ENCODE results near the gene WFIKKN2. TPM values are rescaled to one million over a fixed set of nuclear protein-coding genes. Genes with fewer than 3 reads are reported as not detected.

Gene WFIKKN2
- total RNA-seq, 2 experiments from 2014 or later, result not detected

DNA sequence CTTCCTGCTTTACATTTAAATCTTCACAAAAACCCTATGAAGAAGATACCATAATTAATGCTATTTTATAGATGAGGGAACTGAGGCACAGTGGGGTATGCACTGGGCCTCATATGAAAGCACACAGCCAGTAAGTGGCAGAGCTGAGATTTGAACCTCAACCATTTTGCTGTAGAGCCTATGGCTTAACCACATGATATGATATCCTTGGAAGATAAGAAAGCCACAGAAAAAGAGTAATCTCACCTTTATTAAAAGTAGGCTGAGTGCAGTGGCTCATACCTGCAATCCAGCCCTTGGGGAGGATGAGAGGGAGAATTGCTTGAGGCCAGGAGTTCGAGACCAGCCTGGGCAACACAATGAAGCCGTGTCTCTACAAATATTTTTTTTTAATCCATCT is 45.8 kb downstream of the WFIKKN2 start:
- Histone ChIP-seq H4K20me1 (ENCODE audit: insufficient read depth, low read length) (no peaks in the 10 kb centered on the region), H3K4me1 (ENCODE audit: insufficient read depth, low read length, poor library complexity, severe bottlenecking) (peaks cover 6% of the 10 kb centered on the region), H3K79me2 (ENCODE audit: insufficient read depth, low read depth, low read length) (no peaks in the 10 kb centered on the region), H3K36me3 (ENCODE audit: insufficient read depth, low read length) (no peaks in the 10 kb centered on the region), H3K4me2 (ENCODE audit: low read length) (no peak overlapping the region), H3K9me2 (ENCODE audit: insufficient read depth, low read length) (no peaks in the 10 kb centered on the region), H2AFZ (ENCODE audit: low read length) (no peak overlapping the region), H3K4me3 (ENCODE audit: low read depth, low read length, poor library complexity, severe bottlenecking) (no peak overlapping the region), H3K27ac (ENCODE audit: low read depth, low read length, poor library complexity, severe bottlenecking) (no peak overlapping the region), H3K9me3 (ENCODE audit: low read length) (no peaks in the 10 kb centered on the region; the same call in 1 of the 2 replicates)
- DNase-seq (ENCODE audit: low spot score), result no peak
- no peak for TF ChIP-seq EZH2phosphoT487 (IDR thresholded peaks at IDR 0.05; ENCODE audit: borderline replicate concordance, low read depth, low read length)
- TF ChIP-seq, protein P1, sequence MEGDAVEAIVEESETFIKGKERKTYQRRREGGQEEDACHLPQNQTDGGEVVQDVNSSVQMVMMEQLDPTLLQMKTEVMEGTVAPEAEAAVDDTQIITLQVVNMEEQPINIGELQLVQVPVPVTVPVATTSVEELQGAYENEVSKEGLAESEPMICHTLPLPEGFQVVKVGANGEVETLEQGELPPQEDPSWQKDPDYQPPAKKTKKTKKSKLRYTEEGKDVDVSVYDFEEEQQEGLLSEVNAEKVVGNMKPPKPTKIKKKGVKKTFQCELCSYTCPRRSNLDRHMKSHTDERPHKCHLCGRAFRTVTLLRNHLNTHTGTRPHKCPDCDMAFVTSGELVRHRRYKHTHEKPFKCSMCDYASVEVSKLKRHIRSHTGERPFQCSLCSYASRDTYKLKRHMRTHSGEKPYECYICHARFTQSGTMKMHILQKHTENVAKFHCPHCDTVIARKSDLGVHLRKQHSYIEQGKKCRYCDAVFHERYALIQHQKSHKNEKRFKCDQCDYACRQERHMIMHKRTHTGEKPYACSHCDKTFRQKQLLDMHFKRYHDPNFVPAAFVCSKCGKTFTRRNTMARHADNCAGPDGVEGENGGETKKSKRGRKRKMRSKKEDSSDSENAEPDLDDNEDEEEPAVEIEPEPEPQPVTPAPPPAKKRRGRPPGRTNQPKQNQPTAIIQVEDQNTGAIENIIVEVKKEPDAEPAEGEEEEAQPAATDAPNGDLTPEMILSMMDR (conservative IDR thresholded peaks at IDR 0.05; ENCODE audit: low read length), result no peak
- POLR2A ChIA-PET, result no interaction called here
- CTCF ChIA-PET (ENCODE audit: unreplicated experiment), result interaction anchor here (0.7 kb wide), 1 partner anchor 16 kb away, joined by 3 read pairs; no protein-coding TSS in a partner anchor
- intact Hi-C loops (cut with micrococcal nuclease; ENCODE audit: unreplicated experiment), result no loop called here
- no TSS peak for BruUV-seq (replicated peaks)

DNA sequence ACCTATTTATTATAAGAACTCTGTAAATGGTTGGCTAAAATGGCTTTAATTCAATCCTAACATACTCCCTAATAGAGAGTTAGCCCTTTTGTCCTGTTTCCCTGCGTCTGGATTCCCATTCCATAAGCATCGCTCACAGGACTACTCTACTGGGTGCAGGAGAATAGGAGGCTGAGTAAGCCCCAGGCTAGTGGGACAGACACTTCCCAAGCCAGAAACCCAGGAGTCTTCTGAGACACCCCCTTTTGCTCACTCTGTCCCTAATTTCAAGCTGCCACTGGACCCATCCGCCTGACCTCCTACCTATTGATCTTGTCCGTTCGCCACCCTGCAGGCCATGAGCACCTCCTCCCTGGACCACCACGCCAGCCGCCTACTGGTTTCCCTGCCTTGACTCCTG is 47.5 kb downstream of the WFIKKN2 start:
- peaks cover 6% of the 10 kb centered on the region for H3K4me1 ChIP-seq (ENCODE audit: insufficient read depth, low read length, poor library complexity, severe bottlenecking)
- H3K79me2 ChIP-seq (ENCODE audit: insufficient read depth, low read depth, low read length), result no peaks in the 10 kb centered on the region
- no peak overlapping the region for H3K4me3 ChIP-seq (ENCODE audit: low read depth, low read length, poor library complexity, severe bottlenecking)
- TF ChIP-seq, protein P1 (conservative IDR thresholded peaks at IDR 0.05; ENCODE audit: low read length), result no peak
- TF ChIP-seq EZH2phosphoT487 (IDR thresholded peaks at IDR 0.05; ENCODE audit: borderline replicate concordance, low read depth, low read length), result no peak
- no peak for DNase-seq (ENCODE audit: low spot score)
- H3K9me2 ChIP-seq (ENCODE audit: insufficient read depth, low read length), result no peaks in the 10 kb centered on the region
- H3K27ac ChIP-seq (ENCODE audit: low read depth, low read length, poor library complexity, severe bottlenecking), result no peak overlapping the region
- no peaks in the 10 kb centered on the region for H3K36me3 ChIP-seq (ENCODE audit: insufficient read depth, low read length)
- no peaks in the 10 kb centered on the region for H4K20me1 ChIP-seq (ENCODE audit: insufficient read depth, low read length)
- no TSS peak for BruUV-seq (replicated peaks)
- H2AFZ ChIP-seq (ENCODE audit: low read length), result no peak overlapping the region
- intact Hi-C loops (cut with micrococcal nuclease; ENCODE audit: unreplicated experiment), result no loop called here
- CTCF ChIA-PET (ENCODE audit: unreplicated experiment), result no interaction called here
- POLR2A ChIA-PET, result no interaction called here
- no peaks in the 10 kb centered on the region; the same call in 1 of the 2 replicates for H3K9me3 ChIP-seq (ENCODE audit: low read length)
- no peak overlapping the region for H3K4me2 ChIP-seq (ENCODE audit: low read length)

DNA sequence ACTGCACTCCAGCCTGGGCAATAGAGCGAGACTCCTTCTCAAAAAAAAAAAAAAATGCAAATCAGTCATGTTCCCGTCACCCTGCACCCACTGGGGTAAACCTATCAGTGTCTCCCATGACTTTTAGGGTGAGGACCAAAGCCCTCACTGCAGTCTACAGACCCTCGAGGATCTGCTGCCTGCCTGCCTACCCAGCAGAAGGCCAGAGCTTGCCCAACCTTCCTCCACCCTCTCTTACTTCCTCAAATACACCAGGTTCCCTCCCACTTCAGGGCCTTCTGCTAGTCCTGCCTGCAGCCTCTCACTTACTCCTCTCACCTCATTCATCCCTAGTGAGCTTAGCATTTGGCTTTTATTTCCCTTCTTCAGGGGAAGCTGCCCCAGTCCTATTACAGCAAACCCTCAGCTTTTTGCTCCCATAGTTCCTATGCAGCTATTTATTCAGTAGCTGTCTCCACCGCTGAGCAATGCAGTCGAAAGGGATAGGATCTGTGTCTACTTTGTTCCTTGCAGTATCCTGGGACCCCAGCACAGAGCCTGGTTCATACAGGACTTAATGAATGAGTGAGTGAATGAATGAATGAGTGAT is 48.6 kb downstream of the WFIKKN2 start:
- DNase-seq (ENCODE audit: low spot score), result peak; percentile 37
- H2AFZ ChIP-seq (ENCODE audit: low read length), result peak overlapping the region; percentile 60; the same call in 1 of the 2 replicates
- H3K36me3 ChIP-seq (ENCODE audit: insufficient read depth, low read length), result no peaks in the 10 kb centered on the region
- ChIA-PET POLR2A (interaction anchor here (0.6 to 1.5 kb wide), 3 partner anchors 9 to 354 kb away, joined by 3 to 4 read pairs (median 4); no protein-coding TSS in a partner anchor), CTCF (ENCODE audit: unreplicated experiment) (no interaction called here)
- no peak overlapping the region for H3K4me3 ChIP-seq (ENCODE audit: low read depth, low read length, poor library complexity, severe bottlenecking)
- no peaks in the 10 kb centered on the region for H3K9me2 ChIP-seq (ENCODE audit: insufficient read depth, low read length)
- no peak overlapping the region for H3K4me2 ChIP-seq (ENCODE audit: low read length)
- TF ChIP-seq EZH2phosphoT487 (IDR thresholded peaks at IDR 0.05; ENCODE audit: borderline replicate concordance, low read depth, low read length), result no peak
- TF ChIP-seq, protein P1 (conservative IDR thresholded peaks at IDR 0.05; ENCODE audit: low read length), result no peak
- no peaks in the 10 kb centered on the region for H3K79me2 ChIP-seq (ENCODE audit: insufficient read depth, low read depth, low read length)
- no TSS peak for BruUV-seq (replicated peaks)
- no peak overlapping the region for H3K27ac ChIP-seq (ENCODE audit: low read depth, low read length, poor library complexity, severe bottlenecking)
- H3K9me3 ChIP-seq (ENCODE audit: low read length), result no peaks in the 10 kb centered on the region; the same call in 1 of the 2 replicates
- H4K20me1 ChIP-seq (ENCODE audit: insufficient read depth, low read length), result no peaks in the 10 kb centered on the region
- intact Hi-C loops (cut with micrococcal nuclease; ENCODE audit: unreplicated experiment), result no loop called here
- peaks cover 6% of the 10 kb centered on the region for H3K4me1 ChIP-seq (ENCODE audit: insufficient read depth, low read length, poor library complexity, severe bottlenecking)

Data from OCI-LY7 (cell line).